ENCODE data around the gene PPFIA4.

DNA sequence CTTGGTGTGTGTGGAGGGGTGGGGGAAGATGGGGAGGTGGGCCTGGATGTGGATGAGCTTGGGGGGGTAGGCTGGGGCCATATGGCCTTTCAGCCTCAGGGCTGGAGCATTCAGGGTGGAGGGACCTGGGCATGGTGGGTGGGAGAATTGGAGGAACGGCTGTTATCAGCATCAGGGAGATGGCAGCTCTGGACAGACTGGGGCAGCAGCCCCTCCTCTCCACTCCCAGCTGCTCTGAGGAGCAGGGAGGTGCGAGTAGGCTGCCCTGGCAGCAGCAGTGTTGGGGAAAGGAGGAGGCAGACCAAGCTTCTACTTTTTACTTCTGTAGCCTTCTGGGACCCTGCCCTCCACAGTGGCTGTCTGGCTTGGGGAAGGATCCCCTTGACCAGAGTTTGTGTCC, 10.2 kb downstream of the PPFIA4 start:
- TF ChIP-seq, protein P1, sequence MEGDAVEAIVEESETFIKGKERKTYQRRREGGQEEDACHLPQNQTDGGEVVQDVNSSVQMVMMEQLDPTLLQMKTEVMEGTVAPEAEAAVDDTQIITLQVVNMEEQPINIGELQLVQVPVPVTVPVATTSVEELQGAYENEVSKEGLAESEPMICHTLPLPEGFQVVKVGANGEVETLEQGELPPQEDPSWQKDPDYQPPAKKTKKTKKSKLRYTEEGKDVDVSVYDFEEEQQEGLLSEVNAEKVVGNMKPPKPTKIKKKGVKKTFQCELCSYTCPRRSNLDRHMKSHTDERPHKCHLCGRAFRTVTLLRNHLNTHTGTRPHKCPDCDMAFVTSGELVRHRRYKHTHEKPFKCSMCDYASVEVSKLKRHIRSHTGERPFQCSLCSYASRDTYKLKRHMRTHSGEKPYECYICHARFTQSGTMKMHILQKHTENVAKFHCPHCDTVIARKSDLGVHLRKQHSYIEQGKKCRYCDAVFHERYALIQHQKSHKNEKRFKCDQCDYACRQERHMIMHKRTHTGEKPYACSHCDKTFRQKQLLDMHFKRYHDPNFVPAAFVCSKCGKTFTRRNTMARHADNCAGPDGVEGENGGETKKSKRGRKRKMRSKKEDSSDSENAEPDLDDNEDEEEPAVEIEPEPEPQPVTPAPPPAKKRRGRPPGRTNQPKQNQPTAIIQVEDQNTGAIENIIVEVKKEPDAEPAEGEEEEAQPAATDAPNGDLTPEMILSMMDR (conservative IDR thresholded peaks at IDR 0.05 in 1 of 2, IDR thresholded peaks at IDR 0.05 in 1 of 2; ENCODE audit: extremely low read depth in 1 of 2, insufficient read depth in 1 of 2, low read depth in 1 of 2, low read length in 2 of 2), result no peak
- TF ChIP-seq EZH2 (IDR thresholded peaks at IDR 0.05; ENCODE audit: borderline replicate concordance, low read length), result no peak

Data from mammary epithelial cell (primary cell).